HepG2 (cell line): ENCODE measurements around the gene NKX1-2. TPM values are rescaled to one million over a fixed set of nuclear protein-coding genes. Genes with fewer than 3 reads are reported as not detected.

ENCODE experiments used
- ATAC-seq: fragments of 200-7000 bp; cut with Tn5 transposase; 3 replicates; pipeline ENCODE4 v1.9.1; 2020; ENCODE audit warnings: mild to moderate bottlenecking, moderate library complexity
- BruUV-seq: library from RNA; stranded (reverse); fragments of 400-500 nt; replicated peaks from 2 replicates; lab custom pipeline; 2021; lab: Mats Ljungman, UMichigan
- CTCF ChIA-PET: fragments of 300-600 bp; formaldehyde crosslinking; extraction: SDS; loops from one replicate; lab custom pipeline; 2021; ENCODE audit warnings: low total read pairs, inconsistent platforms, low intra/inter-chr PET ratio; lab: Yijun Ruan, JAX
- POLR2A ChIA-PET: fragments of 350-600 bp; sonication (Branson Sonifier 250); formaldehyde crosslinking; loops from one replicate; lab custom pipeline; 2020; ENCODE audit warnings: antibody characterized with exemption, inconsistent platforms; lab: Yijun Ruan, JAX
- DNase-seq: peaks from one replicate; pipeline ENCODE4 v3.0.0-alpha.2; 2015; ENCODE audit warnings: low spot score
- FAIRE-seq: peaks from 3 replicates; lab custom pipeline; 2011; peaks lifted over from hg19 to GRCh38; lab: Jason Lieb, UNC
- H2AFZ ChIP-seq: one replicate; pipeline ENCODE4 v1.6.1; 2011; ENCODE audit warnings: low read length, inconsistent platforms
- H3K27ac ChIP-seq: fragments of 300-600 bp; 3 replicates; pipeline ENCODE4 v1.8.0; 2011; ENCODE audit warnings: mixed run types, mild to moderate bottlenecking, mixed read lengths, low read length, inconsistent platforms; ENCODE audit not compliant: insufficient read depth; ENCODE audit errors: extremely low read length
- H3K27me3 ChIP-seq, 2 experiments: fragments of 200-600 bp in 1 of 2; 2 replicates in 1 of 2; 3 replicates in 1 of 2; pipeline versions ENCODE4 v1.6.0 to v1.8.0; 2011; ENCODE audit warnings: low read length in 2 of 2, mild to moderate bottlenecking in 2 of 2, moderate library complexity in 2 of 2, inconsistent platforms in 1 of 2; ENCODE audit not compliant: insufficient read depth in 2 of 2, control insufficient read depth in 1 of 2
- H3K36me3 ChIP-seq, 2 experiments: fragments of 200-600 bp in 1 of 2; replicated peaks in 1 of 2; 2 replicates in 1 of 2; 3 replicates in 1 of 2; pipeline versions ENCODE4 v1.5.1 to v1.8.0; 2011; ENCODE audit warnings: low read length in 2 of 2, inconsistent platforms in 1 of 2; ENCODE audit not compliant: insufficient read depth in 2 of 2, control insufficient read depth in 1 of 2
- H3K4me1 ChIP-seq: 2 replicates; pipeline ENCODE4 v1.5.1; 2012; ENCODE audit warnings: low read length, inconsistent platforms; ENCODE audit not compliant: insufficient read depth
- H3K4me2 ChIP-seq: 2 replicates; pipeline ENCODE4 v1.6.0; 2011; ENCODE audit warnings: low read depth, low read length, inconsistent platforms
- H3K4me3 ChIP-seq, 3 experiments: fragments of 200-600 bp in 1 of 3; sonication (generic), shearing (Covaris generic) in 1 of 3; replicated peaks in 1 of 3; 2 replicates each; pipeline ENCODE4 v1.5.1; 2011 to 2016; ENCODE audit warnings: low read length in 3 of 3, inconsistent platforms in 2 of 3, low read depth in 2 of 3, mild to moderate bottlenecking in 2 of 3, control low read depth in 1 of 3, mixed read lengths in 1 of 3; ENCODE audit not compliant: insufficient read depth in 1 of 3
- H3K79me2 ChIP-seq: one replicate; pipeline ENCODE4 v1.6.1; 2011; ENCODE audit warnings: low read length, inconsistent platforms; ENCODE audit not compliant: insufficient read depth
- H3K9ac ChIP-seq: 2 replicates; pipeline ENCODE4 v1.6.0; 2011; ENCODE audit warnings: mild to moderate bottlenecking, low read depth, low read length, inconsistent platforms; ENCODE audit not compliant: insufficient read depth
- H3K9me3 ChIP-seq: 2 replicates; pipeline ENCODE4 v1.5.1; 2012; ENCODE audit warnings: mild to moderate bottlenecking, low read length
- H4K20me1 ChIP-seq: 2 replicates; pipeline ENCODE4 v1.6.0; 2011; ENCODE audit warnings: inconsistent platforms, mild to moderate bottlenecking, low read length, moderate library complexity; ENCODE audit not compliant: insufficient read depth
- MAF1 ChIP-seq: sonication (generic); formaldehyde crosslinking; IDR thresholded peaks from 2 replicates; pipeline ENCODE4 v1.5.0; 2020; ENCODE audit warnings: missing genetic modification reagents, borderline replicate concordance
- MAX ChIP-seq: IDR thresholded peaks from 2 replicates; pipeline ENCODE4 v1.6.1; 2012; ENCODE audit warnings: inconsistent platforms
- MED1 ChIP-seq: sonication (generic); formaldehyde crosslinking; IDR thresholded peaks from 2 replicates; pipeline ENCODE4 v1.4.0; 2020; ENCODE audit warnings: missing genetic modification reagents
- MTA1 ChIP-seq: sonication (generic); formaldehyde crosslinking; IDR thresholded peaks from 2 replicates; pipeline ENCODE4 v1.4.0; 2020; ENCODE audit warnings: missing genetic modification reagents, mild to moderate bottlenecking, borderline replicate concordance
- PHF20 ChIP-seq: sonication (generic); formaldehyde crosslinking; IDR thresholded peaks from 2 replicates; pipeline ENCODE4 v1.5.0; 2020; ENCODE audit warnings: mild to moderate bottlenecking, missing genetic modification reagents
- PTBP1 ChIP-seq: fragments of 200-400 bp; formaldehyde crosslinking; IDR thresholded peaks from 2 replicates; pipeline ENCODE4 v1.6.1; 2018; ENCODE audit warnings: low read length, low read depth; ENCODE audit not compliant: poor library complexity, severe bottlenecking
- ZNF225 ChIP-seq: sonication (generic); formaldehyde crosslinking; IDR thresholded peaks from 2 replicates; pipeline ENCODE4 v1.4.0; 2020; ENCODE audit warnings: mild to moderate bottlenecking, missing genetic modification reagents
- ZNF235 ChIP-seq: sonication (generic); formaldehyde crosslinking; IDR thresholded peaks from 2 replicates; pipeline ENCODE4 v1.8.1; 2023; ENCODE audit warnings: mild to moderate bottlenecking, missing genetic modification reagents, borderline replicate concordance
- ZNF850 ChIP-seq: sonication (generic); formaldehyde crosslinking; conservative IDR thresholded peaks from 2 replicates; pipeline ENCODE4 v1.9.0; 2021; ENCODE audit warnings: mild to moderate bottlenecking, missing genetic modification reagents
- WGBS: methylation state at CpG from one replicate; pipeline ENCODE4 v1.1.6; 2017; ENCODE audit warnings: low lambda C conversion rate; 5-methylcytosine and 5-hydroxymethylcytosine counted together
- in situ Hi-C: cut with HindIII; loops from 2 replicates; pipeline ENCODE4 v1.10.0; 2017; ENCODE audit warnings: low pct_unique_long_range_greater_than_20kb; ENCODE audit not compliant: extremely low pct_ligation_motif_present
- intact Hi-C: fragments of 100-400 bp; cut with micrococcal nuclease; formaldehyde crosslinking; loops from one replicate; pipeline ENCODE4 v1.10.0; 2022; ENCODE audit not compliant: unreplicated experiment
- polyA plus RNA-seq, 8 experiments: library from polyadenylated mRNA; depleted of rRNA in 3 of 8; stranded (reverse) in 7 of 8; unstranded in 1 of 8; fragments of >200 nt; fragmentation: Illumina TruSeq in 4 of 8; extraction: Trizol in 4 of 8; gene quantifications; 2 replicates each; pipeline versions ENCODE4 v1.2.1 to v1.2.3, GENCODE V29; 2011 to 2016; ENCODE audit warnings: low read depth in 4 of 8, missing spikeins in 1 of 8, mixed read lengths in 1 of 8; ENCODE audit not compliant: insufficient read depth in 1 of 8
- total RNA-seq, 5 experiments: library from RNA; depleted of rRNA; stranded (reverse); fragments of >200 nt; fragmentation: Illumina TruSeq; extraction: Trizol; gene quantifications; 2 replicates each; pipeline ENCODE4 v1.2.3, GENCODE V29; 2016; ENCODE audit warnings: low read depth in 1 of 5
- TF ChIP-seq, protein P1 (sequence below): IDR thresholded peaks from 2 replicates; pipeline ENCODE4 v1.6.1; 2016; ENCODE audit warnings: mild to moderate bottlenecking, missing biosample characterization, missing genetic modification reagents

Gene NKX1-2
- total and polyA plus RNA-seq, 2 of the 13 experiments (the other 11 are each of a cell fraction or from before 2014, with no cell fraction given): not detected

GRCh38 chr10:124492266-124492665, 42.4 kb upstream of the NKX1-2 start:
- Histone ChIP-seq H4K20me1 (no peaks in the 10 kb centered on the region), H3K9me3 (no peaks in the 10 kb centered on the region), H3K27me3 (no peaks in the 10 kb centered on the region), H3K27ac (no peak overlapping the region), H3K4me1 (peaks cover 14% of the 10 kb centered on the region), H3K79me2 (no peaks in the 10 kb centered on the region), H3K36me3 (no peaks in the 10 kb centered on the region), H3K4me2 (no peak overlapping the region), H3K9ac (no peak overlapping the region), H3K4me3 (no peak overlapping the region)
- no peak for DNase-seq
- intact Hi-C loops: no loop called here
- WGBS: 88% methylated on average over 6 of the region's 8 CpGs
- CTCF ChIA-PET: no interaction called here
- in situ Hi-C loops: no loop called here
- no peak for ATAC-seq
- POLR2A ChIA-PET: no interaction called here
- FAIRE-seq: no peak
- no TSS peak for BruUV-seq
- TF ChIP-seq ZNF850 (CRISPR knock-in tag): no peak
- TF ChIP-seq PHF20 (CRISPR knock-in tag): no peak
- TF ChIP-seq MAX: no peak
- TF ChIP-seq PTBP1: no peak
- no peak for TF ChIP-seq MAF1
- TF ChIP-seq, protein P1, sequence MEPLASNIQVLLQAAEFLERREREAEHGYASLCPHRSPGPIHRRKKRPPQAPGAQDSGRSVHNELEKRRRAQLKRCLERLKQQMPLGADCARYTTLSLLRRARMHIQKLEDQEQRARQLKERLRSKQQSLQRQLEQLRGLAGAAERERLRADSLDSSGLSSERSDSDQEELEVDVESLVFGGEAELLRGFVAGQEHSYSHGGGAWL (CRISPR knock-in tag): no peak
- TF ChIP-seq ZNF225 (CRISPR knock-in tag): no peak
- no peak for TF ChIP-seq MTA1 (CRISPR knock-in tag)
- no peak for TF ChIP-seq MED1 (CRISPR knock-in tag)
- TF ChIP-seq, all 625 proteins: peak for 0
- no peak overlapping the region for H2AFZ ChIP-seq

GRCh38 chr10:124491105-124491504, 41.3 kb upstream of the NKX1-2 start:
- no peak overlapping the region for H3K4me3 ChIP-seq
- H3K9ac ChIP-seq: no peak overlapping the region
- DNase-seq (no peak), FAIRE-seq (no peak), ATAC-seq (no peak)
- no peaks in the 10 kb centered on the region for H3K79me2 ChIP-seq
- in situ Hi-C loops: no loop called here
- H2AFZ ChIP-seq: no peak overlapping the region
- H3K27me3 ChIP-seq: no peaks in the 10 kb centered on the region
- no peaks in the 10 kb centered on the region for H3K9me3 ChIP-seq
- no peaks in the 10 kb centered on the region for H4K20me1 ChIP-seq
- TF ChIP-seq ZNF235 (CRISPR knock-in tag): no peak
- no peak overlapping the region for H3K27ac ChIP-seq
- no TSS peak for BruUV-seq
- ChIA-PET POLR2A (no interaction called here), CTCF (no interaction called here)
- peaks cover 15% of the 10 kb centered on the region for H3K4me1 ChIP-seq
- WGBS: 96% methylated on average over 9 of the region's 9 CpGs
- no peak overlapping the region for H3K4me2 ChIP-seq
- intact Hi-C loops: no loop called here
- no peaks in the 10 kb centered on the region for H3K36me3 ChIP-seq
